HG02678 (cell line): ENCODE data around the gene CD52.

ENCODE experiments used
- ATAC-seq: cut with Tn5 transposase; IDR thresholded peaks from one replicate; pipeline ENCODE4 v1.9.1; 2021; ENCODE audit warnings: mild to moderate bottlenecking, moderate library complexity; ENCODE audit not compliant: unreplicated experiment

CD52 gene, protein sequence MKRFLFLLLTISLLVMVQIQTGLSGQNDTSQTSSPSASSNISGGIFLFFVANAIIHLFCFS

DNA sequence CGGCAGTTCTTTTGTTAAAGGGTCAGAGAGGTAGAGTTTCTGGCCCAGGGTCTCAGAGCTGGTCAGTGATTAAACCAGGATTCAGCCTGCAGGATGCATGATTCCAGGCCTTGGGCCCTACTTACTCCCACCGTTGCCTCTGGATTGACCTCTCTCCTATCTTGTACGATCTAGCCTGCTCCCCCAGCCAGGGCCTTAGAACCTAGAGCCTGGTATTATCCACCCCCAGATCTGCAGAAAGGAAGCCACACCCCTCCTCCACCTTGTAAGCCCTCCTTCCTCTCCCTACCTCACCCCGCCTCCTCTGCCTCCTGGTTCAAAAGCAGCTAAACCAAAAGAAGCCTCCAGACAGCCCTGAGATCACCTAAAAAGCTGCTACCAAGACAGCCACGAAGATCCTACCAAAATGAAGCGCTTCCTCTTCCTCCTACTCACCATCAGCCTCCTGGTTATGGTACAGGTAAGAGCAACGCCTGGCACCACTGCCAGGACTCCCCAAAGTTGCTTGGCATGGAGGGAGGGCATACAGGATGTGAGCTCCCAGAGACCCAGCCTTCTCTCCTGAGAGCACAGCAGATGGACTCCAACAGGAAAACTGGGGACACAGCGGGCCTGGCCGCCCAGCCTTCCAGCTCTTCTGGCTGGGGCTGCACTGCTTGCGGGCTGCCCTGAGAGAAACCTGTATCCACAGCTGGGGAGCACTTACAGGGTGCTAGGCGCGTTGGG is at the start of gene CD52:
TSS of gene CD52 (plus strand) at position 347 of the 726 bp plus-strand sequence. CDS start at position 407, 60 bp downstream.
- peak; percentile 37 for ATAC-seq

DNA sequence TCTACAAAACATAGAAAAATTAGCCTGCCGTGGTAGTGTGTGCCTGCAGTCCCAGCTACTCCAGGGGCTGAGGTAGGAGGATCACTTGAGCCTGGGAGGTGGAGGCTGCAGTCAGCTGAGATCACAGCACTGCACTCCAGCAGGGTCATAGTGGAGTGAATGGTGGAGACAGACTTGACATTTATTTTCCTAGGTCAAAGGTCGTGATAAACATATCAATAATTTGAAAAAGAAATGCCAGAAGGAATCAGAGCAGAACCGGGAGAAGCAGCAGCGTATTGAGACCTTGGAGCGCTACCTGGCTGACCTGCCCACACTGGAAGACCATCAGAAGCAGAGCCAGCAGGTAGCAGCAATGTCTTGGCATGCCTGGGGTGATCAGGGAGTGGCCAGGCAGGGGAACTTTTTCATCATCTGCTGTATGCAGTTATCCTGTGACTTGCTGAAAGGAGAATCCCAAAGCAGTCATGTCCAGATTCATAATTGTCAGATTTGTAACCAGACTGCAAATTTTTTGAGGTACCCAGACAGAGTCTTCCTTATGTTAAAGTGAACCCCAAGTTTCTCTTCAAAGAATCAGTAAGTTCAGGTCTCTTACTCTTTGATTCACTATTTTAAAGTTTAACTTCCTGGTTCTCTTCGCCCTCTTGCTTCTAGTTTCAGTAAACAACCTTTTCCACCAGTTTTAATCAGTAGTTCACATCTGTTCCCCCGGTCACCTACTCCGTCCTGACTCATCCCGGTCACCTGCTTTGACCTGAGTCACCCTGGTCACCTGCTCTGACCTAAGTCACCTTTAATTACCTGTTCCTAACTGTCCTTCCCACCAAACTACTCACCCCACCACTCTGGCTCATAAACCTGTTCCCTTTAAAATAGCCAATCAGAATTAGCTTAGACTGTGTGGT is 49.2 kb upstream of the CD52 start:
- no peak for ATAC-seq

DNA sequence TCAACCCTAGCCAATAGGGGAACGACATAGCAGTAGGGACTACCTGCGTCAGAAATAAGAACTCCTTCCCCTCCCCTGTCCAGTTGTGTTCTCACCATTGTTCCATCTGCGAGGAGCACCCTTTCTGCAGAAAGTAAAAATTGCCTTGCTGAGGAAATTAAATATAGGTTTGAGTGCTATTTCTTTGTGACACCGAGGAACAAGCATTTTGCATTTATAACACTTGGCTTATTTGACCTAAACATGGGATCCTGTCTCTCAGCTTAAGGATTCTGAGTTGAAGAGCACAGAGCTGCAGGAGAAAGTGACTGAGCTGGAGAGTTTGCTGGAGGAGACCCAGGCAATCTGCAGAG is 48.6 kb upstream of the CD52 start:
- no peak for ATAC-seq

DNA sequence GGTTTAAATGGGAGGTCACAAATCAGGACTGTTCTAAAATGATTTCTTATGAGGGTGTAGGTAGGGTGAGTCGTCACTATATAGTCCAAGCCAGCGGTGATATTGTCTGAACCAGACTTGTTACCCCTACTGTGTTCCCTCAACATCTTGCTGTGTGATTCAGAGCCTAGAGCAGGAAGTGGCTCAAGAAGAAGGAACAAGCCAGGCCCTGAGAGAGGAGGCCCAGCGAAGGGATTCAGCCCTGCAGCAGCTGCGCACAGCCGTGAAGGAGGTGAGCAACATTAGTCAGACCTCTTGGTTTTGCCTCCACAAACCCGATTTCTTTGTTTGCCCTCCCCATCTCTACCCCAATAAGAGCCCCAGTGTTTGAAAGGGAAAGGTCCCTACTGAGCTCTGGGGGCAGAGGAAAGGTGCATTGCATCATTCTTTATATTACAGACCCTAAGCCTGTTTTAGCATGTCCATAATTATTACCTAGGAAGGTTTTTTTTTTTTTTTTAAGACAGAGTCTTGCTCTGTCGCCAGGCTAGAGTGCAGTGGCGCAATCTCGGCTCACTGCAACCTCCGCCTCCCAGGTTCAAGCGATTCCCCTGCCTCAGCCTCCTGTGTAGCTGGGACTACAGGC is 42.8 kb upstream of the CD52 start:
- no peak for ATAC-seq

DNA sequence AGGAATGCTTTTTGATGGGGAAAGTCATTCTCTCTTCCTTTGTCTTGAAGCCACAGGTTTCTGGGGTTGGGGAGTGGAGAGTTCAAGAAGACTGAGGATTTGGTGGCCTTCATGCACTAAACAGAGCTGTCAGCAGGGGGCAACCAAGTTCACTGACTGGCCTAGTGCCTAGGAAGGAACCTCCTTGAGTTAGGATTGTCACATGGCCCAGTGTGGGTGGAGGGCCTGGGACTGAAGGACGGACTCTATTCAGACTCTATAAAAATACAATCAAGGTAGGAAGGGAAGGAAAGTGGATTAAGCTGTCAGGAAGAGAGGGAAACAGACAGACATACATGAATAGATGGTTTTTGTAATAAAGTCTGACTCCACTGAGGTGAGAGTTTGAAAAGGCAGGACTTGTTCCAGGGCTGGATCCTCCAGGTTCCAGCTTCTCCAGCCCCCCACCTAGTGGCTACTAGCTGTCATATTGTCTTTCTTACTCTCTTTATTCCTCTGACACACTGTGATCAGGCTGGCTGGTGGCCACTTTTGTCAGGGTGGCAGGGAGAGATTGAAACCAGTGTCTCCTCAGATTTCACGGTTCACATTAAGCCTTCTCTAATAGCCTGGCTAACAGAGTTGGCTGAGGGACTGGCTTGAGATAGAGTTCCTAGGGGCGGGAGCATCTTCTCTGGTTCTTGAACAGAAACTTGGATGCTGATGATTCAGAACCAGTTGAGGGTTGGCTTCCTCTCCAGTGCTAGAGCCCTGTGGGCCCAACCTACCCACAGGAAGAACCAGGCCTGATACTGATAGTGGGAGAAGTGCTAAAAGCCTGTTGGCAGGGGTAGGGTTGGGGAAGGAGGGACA is 42.0 kb upstream of the CD52 start:
- ATAC-seq, result no peak

DNA sequence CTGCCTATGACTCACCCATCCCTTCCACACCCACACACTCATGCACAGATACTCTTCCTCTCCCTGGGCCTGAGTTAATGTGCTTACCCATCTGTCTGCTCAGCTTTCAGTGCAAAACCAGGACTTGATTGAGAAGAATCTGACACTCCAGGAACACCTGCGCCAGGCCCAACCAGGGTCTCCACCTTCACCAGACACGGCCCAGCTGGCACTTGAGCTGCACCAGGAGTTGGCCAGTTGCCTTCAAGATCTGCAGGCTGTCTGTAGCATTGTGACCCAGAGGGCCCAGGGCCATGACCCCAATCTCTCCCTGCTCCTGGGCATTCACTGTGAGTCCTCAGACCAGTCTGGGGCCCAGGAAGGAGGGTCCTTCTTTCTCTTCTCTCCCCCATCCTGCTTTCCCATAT is 41.3 kb upstream of the CD52 start:
- ATAC-seq, result no peak

DNA sequence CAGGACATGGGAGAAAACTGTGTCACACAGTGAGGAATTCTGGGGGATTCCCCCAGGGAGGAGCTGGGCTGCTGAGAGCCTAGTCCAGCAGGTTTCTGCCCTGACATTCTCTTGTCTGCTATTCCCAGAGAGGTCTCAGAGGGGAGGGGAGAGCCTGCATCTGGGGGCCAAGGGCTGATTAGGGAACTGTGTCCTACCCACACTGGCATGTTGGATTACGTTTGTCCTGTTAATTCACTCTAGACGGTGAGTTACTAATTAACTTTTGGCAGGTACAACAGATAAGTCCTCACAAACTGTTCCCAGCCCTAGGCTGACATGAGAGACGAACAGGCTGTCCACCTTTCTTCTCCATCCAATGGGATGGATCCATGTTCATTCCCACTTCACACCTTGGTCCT is 40.5 kb upstream of the CD52 start:
- ATAC-seq, result no peak

DNA sequence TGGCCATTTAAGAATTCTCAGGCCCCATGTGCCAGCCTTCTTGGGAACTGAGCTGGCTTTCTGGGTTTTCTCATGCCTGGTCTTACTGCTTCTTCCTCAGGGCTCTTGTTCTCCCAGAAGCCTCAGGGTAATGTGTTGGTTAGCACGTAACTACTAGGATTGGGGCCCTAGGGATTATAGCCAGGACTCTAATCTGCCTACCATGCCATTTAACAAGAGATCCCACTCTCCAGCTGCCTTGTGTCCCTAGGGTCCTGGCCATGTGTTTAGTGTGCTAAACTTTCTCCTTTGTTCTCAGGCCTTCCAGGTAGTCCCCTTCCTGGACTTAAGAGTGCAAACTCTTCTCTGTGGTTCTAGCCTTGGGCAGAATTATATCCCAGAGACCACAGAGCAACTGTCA is 40.0 kb upstream of the CD52 start:
- ATAC-seq, result no peak

DNA sequence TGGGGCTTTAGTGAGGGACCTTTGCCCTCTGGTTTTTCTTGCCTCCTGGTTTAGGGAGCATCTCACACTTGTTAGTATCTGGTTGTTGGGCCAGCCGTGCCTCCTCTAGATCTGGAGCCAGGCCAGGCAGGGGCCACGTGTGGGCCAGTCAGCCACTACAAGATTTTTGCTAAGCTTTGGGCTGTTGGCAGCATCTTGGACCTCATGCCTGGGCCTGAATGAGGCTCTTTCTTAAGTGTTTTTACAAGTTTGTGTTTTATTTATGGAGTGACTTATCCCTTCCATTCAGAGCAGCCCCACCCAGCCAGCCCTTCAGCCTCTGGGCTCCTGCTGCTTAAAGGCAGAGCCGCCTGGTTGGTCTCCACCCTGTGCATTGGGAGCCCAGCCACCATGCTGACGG is 39.5 kb upstream of the CD52 start:
- ATAC-seq, result no peak

DNA sequence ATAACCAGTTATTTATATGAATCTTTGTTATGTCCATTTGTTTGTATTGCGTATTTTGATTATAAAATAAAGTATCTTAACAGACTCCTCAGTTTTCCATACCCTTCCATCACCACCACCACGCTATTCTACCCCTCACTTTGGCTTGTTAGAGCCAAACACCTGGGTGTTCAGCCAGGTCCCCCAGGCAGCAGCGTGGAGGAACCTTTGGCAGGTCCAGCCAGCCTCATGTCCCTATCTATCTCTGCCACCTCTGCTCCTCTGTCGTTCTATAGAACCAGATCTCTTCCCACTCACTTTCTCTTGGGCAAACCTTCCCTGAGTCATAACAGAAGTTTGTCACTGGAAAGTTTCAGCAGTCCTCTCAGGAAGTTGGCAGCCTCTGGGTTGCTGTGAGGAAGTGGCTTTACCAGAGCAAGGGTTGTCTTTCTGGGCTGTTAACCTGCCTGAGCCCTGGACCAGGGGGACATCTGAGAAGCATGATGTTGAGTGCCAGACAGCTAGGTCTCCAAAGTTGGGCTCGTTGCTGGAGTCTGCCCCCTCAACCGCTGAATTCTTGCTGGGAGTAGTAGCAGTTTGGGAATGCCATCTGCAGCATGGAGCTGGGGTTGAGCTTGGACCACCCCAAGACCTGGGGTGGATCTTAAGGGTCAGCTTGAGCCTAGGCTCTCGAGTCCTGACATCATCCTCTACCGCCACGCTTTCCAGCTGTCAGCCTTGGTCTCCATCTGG is 38.9 kb upstream of the CD52 start:
- ATAC-seq, result no peak

DNA sequence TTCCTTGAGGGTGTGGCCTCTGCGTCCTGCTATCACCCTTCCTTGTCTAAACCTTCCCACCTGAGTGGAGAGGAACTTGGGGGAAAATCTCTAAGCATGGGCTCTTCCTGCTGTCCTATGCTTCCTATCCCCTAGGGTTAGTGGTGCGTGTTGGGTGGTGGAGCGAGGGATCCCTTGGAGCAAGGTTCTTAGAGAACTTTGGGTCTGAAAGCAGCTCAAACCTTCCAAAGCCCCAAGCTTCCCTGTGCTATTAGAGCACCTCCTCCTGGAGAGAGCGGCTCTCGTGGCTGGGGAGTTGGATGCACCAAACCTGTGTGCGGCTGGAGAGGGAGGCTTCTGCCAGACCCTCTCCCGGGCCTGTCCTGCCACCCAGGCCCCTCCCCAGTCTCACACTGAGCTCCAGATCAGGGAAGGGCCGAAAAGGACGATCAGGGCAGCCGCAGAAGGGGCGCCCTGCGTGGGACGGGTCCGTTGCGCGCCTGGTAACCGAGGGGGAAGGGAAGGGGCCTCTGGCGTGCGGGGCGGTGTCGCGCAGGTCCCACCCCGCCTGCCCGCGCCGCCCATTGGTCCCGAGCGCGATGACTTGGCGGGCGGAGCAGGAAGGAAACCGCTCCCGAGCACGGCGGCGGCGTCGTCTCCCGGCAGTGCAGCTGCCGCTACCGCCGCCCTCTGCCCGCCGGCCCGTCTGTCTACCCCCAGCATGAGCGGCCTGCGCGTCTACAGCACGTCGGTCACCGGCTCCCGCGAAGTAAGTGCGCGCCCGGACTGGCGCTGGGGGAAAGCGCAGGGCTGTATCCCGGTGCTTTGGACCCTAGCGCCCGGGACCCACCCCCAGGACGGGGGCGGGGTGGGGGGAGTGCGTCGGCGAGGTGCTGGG is 38.1 kb upstream of the CD52 start, which contains the start of gene SH3BGRL3:
TSS of gene SH3BGRL3 (plus strand) at position 631 of the 877 bp plus-strand sequence. CDS start at position 701, 70 bp downstream.
- ATAC-seq, result peak; percentile 65

DNA sequence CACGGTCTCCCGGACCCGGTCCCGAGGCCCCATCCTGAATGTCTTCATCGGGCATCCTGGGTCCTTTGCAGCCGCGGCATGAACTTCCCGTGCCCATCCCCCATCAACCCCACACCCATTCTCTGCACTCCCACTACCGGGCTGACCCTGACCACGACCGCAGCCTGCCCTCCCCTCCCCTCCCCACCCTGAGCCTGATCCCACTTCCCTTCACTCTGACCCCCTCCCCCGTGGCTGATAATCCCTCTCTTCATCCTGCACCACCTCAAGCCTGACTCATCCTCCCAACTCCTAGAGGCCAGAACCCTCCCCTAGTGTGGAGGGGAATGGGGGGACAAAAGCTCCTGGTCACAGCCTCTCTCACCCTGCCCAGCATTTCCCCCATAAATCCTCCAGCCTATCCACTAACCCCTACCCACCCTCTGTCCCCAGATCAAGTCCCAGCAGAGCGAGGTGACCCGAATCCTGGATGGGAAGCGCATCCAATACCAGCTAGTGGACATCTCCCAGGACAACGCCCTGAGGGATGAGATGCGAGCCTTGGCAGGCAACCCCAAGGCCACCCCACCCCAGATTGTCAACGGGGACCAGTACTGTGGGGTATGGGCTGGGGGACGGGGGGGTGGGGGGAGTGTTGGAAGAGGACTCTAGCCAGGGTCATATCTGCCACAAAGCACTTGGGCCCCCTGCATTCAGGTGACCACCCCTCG is 37.3 kb upstream of the CD52 start:
- ATAC-seq, result no peak

DNA sequence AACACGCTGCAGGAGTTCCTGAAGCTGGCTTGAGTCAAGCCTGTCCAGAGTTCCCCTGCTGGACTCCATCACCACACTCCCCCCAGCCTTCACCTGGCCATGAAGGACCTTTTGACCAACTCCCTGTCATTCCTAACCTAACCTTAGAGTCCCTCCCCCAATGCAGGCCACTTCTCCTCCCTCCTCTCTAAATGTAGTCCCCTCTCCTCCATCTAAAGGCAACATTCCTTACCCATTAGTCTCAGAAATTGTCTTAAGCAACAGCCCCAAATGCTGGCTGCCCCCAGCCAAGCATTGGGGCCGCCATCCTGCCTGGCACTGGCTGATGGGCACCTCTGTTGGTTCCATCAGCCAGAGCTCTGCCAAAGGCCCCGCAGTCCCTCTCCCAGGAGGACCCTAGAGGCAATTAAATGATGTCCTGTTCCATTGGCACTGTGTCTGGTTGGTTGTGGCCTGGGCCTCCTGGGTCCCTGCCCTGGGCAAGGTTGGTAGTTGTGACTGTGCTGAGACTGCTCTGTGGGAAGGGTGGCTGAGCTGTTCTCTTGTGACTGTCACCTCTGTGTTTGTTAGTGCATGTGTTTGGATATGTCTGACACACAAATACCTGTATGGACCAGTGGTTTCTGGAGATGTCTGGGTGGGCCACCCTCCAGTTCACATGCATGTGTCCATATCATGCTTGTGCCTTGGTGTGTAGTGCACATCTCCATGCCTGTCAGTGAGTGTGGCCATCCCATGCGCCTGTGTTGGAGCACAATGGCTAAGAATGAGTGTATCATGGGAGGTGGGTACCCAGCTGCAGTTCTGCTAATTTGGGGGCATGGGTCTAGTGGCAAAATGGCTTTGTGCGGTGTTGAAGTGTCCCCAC is 36.4 kb upstream of the CD52 start:
- no peak for ATAC-seq

DNA sequence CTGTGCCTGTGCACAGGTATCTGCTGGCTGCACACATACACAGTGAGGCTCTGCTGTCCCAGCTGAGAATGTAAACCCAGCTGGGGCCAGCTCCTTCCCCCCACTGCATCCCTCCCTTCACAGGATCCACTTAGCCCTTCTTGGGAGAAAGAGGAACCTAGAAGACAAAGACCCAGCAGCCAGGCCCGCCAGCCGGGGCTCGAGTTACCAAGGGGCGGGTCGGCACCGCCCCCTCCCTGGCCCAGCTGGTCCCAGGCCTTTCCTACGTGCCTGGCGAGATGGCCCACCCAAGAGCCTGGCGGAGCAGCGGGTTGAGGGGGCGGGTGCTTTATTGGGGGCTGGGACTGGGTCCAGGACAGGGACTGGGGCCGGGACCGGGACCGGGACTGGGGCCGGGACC is 35.8 kb upstream of the CD52 start:
- ATAC-seq, result no peak

DNA sequence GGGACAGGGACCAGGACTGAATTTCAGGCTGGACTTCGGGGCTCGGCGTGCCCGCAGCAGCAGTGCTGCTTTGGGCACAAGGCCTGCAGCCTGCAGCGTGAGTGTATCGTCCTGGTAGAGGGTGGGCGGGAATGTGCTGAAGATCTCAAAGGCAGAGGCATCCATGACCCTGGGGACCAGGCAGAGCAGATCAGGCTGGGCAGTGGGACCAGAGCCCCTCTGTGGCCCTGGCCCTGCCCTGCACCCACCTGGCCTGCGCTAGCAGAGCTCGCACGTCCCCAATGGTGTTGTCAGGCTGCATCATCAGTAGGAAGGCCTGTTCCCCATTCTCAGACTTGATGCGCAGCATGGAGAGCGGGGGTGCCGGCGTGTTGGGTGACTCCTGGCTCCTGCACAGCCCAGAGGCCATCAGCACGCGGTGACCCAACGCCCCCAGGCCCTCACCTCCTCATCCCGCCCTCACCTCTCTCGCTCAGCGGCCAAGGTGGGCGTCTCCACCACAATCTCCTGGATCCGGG is 35.3 kb upstream of the CD52 start:
- ATAC-seq, result no peak

DNA sequence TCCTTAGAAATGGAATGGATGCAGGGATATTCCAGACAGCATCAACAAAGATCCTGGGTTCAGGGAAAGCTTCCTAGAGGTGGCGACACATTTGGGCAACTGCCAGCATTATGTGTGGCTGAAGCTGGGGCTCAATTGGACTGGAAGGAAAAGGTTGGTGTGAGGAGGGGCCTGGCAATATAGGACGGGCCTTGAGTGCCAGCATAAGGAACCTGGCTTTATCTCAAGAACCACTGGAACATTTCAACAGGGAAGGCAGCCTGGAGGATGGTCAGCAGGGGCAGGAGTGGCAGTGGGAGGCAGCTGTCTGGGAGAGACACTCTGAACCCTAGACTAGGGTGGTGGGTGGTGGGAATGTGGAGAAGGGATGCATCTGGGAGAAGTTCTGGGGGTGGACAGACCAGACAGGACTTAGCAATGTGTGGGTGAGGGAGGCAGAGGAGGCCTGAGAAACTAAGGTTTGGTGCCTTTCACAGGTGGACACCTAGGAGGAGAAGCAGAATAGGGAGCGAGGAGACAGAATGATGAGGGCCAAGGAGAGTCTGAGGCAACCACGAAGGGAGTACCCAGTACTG is 34.4 kb upstream of the CD52 start:
- no peak for ATAC-seq
